ENCODE data around the gene OR51V1.

DNA sequence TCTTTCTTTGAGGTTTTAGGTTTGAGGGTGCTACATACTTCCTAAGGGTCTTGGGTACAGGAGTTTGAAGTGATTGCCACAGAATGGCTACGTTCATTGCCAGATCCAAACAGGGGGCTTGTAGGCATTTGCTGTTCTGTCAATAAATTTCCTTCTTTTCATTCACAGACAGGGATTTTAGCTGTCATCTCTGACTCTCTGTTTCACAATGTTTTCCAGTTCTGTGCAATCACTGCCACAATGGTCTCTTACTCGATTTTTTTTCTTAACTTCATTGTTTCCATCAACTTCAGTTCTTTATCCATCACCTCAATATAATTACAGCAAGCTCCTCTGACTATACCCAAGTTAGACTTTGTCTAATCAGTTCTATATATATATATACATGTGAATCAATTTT, 40.0 kb upstream of the OR51V1 start:
- TF ChIP-seq YY1 (IDR thresholded peaks at IDR 0.05; ENCODE audit: insufficient read depth, insufficient read length) (no peak), SUZ12 (IDR thresholded peaks at IDR 0.05; ENCODE audit: extremely low read depth, insufficient read depth, insufficient read length) (no peak), ZNF274 (IDR thresholded peaks at IDR 0.05; ENCODE audit: low read depth, low read length) (no peak)

Data from NT2/D1 (cell line).